ENCODE measurements around the gene SPACA1.

Gene SPACA1

DNA sequence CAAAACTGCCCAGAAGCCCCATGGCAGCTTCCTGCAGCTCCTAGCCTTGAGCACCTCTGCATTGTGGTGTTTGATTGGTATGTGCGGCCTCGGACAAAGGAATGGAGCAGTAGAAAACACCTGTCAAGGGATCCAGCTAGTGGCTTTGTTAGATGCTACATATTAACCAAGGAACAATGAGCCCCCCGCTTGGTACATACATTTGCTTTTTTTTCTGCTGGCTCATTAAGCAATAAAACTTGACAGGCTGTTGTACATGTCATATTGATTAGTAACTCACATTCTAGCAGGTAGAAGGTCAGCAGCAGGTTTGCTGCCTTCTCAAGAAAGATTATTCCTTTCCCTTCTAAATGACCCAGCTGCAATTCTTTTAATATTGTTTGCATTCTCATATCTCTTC, 937 bp downstream of the SPACA1 start:
- no peak for TF ChIP-seq JUND (IDR thresholded peaks at IDR 0.05; ENCODE audit: low read depth)
- in situ Hi-C loops (cut with HindIII; ENCODE audit: low pct_unique_long_range_greater_than_20kb, low sequenced_read_pairs): no loop called here
- DNase-seq (ENCODE audit: low read depth in 1 of 2, low spot score in 1 of 2): no peak

DNA sequence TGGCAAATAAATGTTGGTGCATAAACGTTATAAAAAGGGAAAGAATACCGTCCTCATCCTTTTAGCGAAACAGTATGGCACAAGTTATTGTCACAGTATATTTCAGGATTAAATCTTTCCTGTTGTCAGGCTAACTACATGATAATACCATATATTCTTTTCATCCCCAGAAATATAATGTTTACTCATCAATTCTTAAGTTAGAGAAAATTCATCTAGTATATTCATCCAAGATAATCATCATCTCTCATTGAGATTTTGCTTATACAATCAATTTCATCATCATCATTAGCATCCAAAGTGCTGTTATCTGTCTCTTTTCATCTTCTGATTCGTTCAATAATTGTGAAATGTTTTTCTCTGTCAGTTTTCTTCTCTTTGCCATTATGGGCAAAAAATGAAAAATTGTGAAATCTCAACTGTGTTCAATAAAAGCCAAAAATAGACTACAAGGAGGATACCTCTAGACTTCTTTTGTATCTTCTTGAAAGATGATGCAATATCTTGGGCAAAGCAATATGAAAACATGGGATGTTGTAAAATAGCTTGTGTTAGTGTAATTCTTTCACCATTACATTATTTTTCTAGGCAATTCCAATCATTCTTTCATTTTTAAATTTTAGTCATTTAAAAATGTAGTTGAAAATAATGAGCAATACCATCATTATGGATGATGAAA, 2.6 kb downstream of the SPACA1 start:
- TF ChIP-seq JUND (IDR thresholded peaks at IDR 0.05; ENCODE audit: low read depth): no peak
- DNase-seq (ENCODE audit: low read depth in 1 of 2, low spot score in 1 of 2): no peak
- in situ Hi-C loops (cut with HindIII; ENCODE audit: low pct_unique_long_range_greater_than_20kb, low sequenced_read_pairs): no loop called here

DNA sequence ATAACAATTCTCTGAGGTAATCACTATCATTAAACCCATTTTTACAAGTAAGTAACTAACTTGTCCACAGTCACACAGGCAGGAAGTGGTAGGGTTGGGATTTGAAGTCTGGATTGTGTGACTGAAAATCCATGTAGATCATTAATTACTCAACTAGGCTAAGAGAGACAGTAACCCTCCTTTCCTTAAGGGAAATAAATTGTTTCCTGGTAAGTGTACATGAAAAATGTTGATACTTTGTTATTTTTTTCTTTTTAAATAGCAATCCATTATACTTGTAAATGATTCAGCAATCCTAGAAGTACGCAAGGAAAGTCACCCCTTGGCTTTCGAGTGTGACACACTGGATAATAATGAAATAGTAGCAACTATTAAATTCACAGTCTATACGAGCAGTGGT, 11.6 kb downstream of the SPACA1 start:
- no peak for TF ChIP-seq JUND (IDR thresholded peaks at IDR 0.05; ENCODE audit: low read depth)
- no peak for DNase-seq (ENCODE audit: low read depth in 1 of 2, low spot score in 1 of 2)
- in situ Hi-C loops (cut with HindIII; ENCODE audit: low pct_unique_long_range_greater_than_20kb, low sequenced_read_pairs): no loop called here

DNA sequence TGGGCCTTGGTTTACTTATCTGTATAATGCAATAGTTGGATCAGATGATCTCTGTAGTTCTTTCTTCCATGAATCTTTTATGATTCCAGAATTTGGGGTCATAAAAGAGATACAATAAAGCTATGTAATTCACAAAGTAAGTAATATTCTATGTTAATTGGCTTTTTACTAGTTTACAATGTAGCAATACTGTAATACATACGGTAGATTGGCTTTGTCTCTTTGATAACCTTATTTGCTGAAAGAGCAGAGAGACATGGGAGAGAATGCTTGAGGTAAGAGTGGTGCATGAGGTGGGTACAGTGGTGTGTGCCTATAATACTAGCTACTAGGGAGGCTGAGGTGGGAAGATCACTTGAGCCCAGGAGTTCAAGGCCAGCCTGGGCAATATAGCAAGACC, 14.7 kb downstream of the SPACA1 start:
- TF ChIP-seq JUND (IDR thresholded peaks at IDR 0.05; ENCODE audit: low read depth): no peak
- no peak for DNase-seq (ENCODE audit: low read depth in 1 of 2, low spot score in 1 of 2)
- in situ Hi-C loops (cut with HindIII; ENCODE audit: low pct_unique_long_range_greater_than_20kb, low sequenced_read_pairs): no loop called here

DNA sequence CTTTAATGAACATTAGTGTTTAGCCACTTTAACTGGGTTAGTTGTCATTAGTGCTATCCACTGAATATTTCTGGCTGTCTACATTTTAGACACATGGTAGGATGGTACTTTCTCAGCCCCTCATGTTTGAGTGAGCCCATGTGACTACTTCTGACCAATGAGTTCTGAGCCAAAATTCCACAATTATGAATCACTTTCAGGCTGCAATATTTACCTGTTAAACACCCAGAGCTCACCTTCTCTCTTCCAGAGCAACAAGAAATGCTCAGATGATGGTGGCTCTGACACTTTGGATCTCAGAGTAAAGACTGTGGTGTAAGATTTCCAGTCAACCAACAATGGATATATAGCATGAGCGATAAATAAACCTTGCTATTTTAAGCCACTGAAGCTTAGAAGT, 24.8 kb downstream of the SPACA1 start:
- in situ Hi-C loops (cut with HindIII; ENCODE audit: low pct_unique_long_range_greater_than_20kb, low sequenced_read_pairs): no loop called here
- DNase-seq (ENCODE audit: low read depth in 1 of 2, low spot score in 1 of 2): peak; percentile 2 to 64
- TF ChIP-seq JUND (IDR thresholded peaks at IDR 0.05; ENCODE audit: low read depth): no peak

DNA sequence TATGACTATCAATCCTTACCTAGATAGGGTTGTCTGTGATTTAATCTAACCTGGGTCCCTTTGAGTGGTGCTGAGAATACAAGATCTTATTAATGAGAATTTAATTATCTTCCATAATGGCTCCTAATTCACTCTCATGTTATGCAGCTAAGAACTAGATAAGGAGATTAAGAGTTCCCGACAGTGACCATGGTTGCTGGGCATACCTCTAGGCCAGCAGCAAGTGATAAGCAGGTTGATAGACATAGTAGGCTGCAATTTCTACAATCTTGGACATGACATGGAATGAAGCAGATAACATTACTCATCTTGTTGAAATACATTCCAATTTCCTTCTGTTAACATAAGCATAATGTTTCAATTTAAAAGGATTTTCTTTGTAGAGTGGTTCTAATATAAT, 27.1 kb downstream of the SPACA1 start:
- no peak for TF ChIP-seq JUND (IDR thresholded peaks at IDR 0.05; ENCODE audit: low read depth)
- no peak for DNase-seq (ENCODE audit: low read depth in 1 of 2, low spot score in 1 of 2)
- in situ Hi-C loops (cut with HindIII; ENCODE audit: low pct_unique_long_range_greater_than_20kb, low sequenced_read_pairs): no loop called here

DNA sequence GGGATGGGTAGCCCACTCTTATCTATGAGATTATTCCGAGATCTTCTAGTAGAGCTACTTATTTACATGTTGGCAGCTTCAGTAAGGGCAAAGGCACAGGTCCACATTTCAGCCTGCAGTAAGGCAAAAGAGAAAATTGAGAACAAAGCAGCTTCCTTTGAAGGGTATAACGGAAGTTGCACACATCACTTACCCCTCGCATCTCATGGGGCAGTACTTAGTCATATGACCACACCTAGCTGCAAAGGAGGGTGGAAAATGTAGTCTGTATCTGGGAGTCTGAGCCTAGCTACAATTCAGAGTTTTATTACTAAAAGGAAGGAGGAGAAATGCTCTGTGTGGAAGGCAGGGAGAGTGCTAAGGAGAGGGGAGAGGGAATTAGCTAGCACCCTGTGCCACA, 29.7 kb downstream of the SPACA1 start:
- no peak for DNase-seq (ENCODE audit: low read depth in 1 of 2, low spot score in 1 of 2)
- in situ Hi-C loops (cut with HindIII; ENCODE audit: low pct_unique_long_range_greater_than_20kb, low sequenced_read_pairs): no loop called here
- no peak for TF ChIP-seq JUND (IDR thresholded peaks at IDR 0.05; ENCODE audit: low read depth)

DNA sequence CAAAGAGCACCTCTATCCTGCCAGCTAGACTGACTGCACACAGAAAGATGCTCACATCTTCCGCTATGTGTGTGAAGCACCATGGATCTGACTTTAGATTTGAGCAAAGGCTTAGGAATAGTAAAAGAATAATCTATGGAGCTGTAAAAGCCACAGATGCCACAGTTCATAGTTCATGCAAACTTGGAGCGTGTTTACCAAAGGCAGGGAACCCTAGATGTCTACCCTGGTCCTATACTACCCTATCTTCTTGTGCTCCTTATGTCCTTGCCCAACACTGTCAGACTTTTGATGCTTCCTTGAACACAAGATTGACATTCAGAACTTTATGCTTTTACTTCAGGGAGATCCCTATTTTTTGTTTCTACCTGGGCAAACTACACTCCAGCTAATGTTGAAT, 39.2 kb downstream of the SPACA1 start:
- no peak for TF ChIP-seq JUND (IDR thresholded peaks at IDR 0.05; ENCODE audit: low read depth)
- DNase-seq (ENCODE audit: low read depth in 1 of 2, low spot score in 1 of 2): no peak
- in situ Hi-C loops (cut with HindIII; ENCODE audit: low pct_unique_long_range_greater_than_20kb, low sequenced_read_pairs): no loop called here

DNA sequence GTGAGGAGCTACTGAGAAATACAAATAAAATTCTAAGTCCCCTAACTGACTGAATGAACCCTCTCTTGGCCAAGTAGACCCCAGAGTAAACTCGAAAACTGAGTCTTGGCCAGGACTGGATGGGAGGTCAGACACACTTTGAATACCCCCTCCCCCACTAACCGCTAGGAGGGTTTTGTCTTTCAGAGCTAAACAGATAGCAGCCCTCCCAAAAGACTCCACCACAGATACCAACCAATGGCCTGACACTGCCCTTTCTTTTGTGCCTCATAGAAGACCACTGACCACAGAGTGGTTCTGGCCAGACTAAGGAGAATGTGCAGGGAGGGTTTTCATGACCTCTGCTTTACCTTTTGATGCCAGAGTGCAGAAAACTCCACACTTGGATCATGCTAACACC, 42.1 kb downstream of the SPACA1 start:
- TF ChIP-seq JUND (IDR thresholded peaks at IDR 0.05; ENCODE audit: low read depth): no peak
- DNase-seq (ENCODE audit: low read depth in 1 of 2, low spot score in 1 of 2): no peak
- in situ Hi-C loops (cut with HindIII; ENCODE audit: low pct_unique_long_range_greater_than_20kb, low sequenced_read_pairs): no loop called here

DNA sequence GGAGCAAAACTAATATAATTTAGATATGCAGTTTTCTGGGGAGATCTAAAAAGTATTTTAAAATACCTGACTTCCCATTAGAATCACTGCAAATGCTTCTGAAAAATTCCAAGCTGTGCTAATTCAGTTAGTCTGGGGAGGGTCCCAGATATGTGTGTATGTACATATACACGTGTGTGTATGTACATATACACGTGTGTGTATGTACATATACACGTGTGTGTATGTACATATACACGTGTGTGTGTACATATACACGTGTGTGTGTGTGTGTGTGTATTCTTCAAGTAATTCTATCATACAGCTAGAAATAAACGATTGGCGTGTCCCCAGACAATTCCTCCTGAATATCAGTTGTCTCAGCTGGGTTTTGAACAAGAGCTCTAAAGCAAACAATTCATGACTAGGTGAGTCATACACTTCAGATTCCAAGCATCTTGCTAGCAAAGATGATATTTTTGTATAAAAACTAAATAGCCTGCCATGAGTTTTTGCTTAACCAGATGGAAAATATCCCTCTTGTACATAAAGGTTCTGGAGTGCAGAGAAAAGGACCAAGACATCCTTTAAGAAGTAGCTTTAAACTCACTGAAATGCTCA, 58.2 kb downstream of the SPACA1 start:
- in situ Hi-C loops (cut with HindIII; ENCODE audit: low pct_unique_long_range_greater_than_20kb, low sequenced_read_pairs): no loop called here
- TF ChIP-seq JUND (IDR thresholded peaks at IDR 0.05; ENCODE audit: low read depth): no peak
- DNase-seq (ENCODE audit: low read depth in 1 of 2, low spot score in 1 of 2): no peak

DNA sequence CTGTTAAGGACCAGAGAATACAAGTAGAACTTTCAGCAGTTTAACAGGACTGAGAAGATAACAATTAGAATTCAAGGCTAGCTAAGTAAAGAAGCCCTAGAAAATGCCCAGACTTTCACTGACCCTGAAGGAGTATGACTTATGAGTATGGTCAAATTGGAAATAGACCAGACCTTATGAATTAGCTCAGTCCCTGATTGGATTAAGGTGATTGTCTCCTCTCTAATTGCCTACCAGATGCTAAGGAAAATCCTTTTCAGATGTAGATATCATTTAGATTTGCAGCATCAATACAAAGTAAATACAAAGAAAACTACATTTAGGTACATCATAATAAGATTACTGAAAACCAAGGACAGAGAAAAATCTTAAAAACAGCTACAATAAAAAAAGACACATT, 59.6 kb downstream of the SPACA1 start:
- TF ChIP-seq JUND (IDR thresholded peaks at IDR 0.05; ENCODE audit: low read depth): no peak
- in situ Hi-C loops (cut with HindIII; ENCODE audit: low pct_unique_long_range_greater_than_20kb, low sequenced_read_pairs): no loop called here

DNA sequence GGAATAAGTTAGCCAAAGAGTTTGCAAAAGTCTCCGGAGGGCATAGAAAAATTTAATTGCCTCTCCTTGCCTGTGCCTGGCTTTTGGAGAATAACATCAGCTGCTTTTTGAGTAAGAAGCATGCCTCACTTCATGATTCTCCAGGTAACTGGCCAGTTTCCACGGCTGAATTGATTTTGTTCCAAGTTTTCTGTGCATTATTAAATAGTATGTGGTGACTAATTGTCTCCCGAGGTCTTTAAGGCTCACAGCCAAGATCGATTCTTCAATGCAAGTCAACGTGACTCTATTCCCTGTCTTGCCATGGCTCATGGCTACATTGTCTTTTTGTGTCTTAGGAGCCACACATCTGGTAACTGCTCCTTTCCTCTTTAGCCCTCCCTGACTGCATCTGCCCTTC, 64.3 kb downstream of the SPACA1 start:
- in situ Hi-C loops (cut with HindIII; ENCODE audit: low pct_unique_long_range_greater_than_20kb, low sequenced_read_pairs): no loop called here
- DNase-seq (ENCODE audit: low read depth in 1 of 2, low spot score in 1 of 2): no peak
- no peak for TF ChIP-seq JUND (IDR thresholded peaks at IDR 0.05; ENCODE audit: low read depth)

More for the DNA sequence above, 59.6 kb downstream of the SPACA1 start:
- no peak for DNase-seq (ENCODE audit: low read depth in 1 of 2, low spot score in 1 of 2)

DNA sequence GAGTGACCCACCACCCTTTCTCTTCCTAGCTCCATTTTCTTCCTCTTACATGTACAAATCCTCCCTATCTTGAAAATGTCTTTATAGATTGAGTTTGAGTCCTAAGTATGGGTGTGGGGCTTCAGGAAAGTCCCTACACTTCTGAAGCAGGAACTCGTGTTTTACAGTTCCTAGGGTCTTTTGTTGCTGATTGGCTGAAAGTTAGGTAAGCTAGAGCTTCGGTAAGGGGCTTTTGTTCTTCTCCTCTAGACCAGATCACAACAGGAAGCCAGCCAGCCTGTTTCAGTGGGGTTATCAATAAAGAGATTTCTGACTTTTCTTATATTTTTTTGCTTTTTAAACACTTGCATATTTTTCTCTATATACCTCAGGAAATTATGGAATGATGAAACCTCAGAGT, 67.2 kb downstream of the SPACA1 start:
- in situ Hi-C loops (cut with HindIII; ENCODE audit: low pct_unique_long_range_greater_than_20kb, low sequenced_read_pairs): no loop called here
- no peak for TF ChIP-seq JUND (IDR thresholded peaks at IDR 0.05; ENCODE audit: low read depth)
- DNase-seq (ENCODE audit: low read depth in 1 of 2, low spot score in 1 of 2): no peak

DNA sequence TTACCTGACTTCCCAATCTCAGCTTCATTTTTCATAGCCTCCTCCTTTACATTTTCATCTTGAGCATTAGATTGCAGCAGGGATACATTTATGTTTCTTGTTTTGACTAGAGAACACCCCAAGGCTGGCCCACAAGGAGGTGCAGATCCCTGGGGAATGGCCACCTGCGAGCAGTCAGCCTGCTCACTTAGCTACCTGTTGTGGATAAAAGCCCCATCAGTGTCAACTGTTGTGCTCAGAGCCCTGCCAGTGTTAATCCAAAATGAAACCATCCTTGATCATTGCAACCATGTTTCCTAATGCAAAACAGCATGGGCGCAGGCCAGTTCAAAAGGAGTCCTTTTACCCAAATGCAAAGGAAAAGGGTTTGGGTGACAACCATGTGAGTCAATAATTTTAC, 67.7 kb downstream of the SPACA1 start:
- in situ Hi-C loops (cut with HindIII; ENCODE audit: low pct_unique_long_range_greater_than_20kb, low sequenced_read_pairs): no loop called here
- TF ChIP-seq JUND (IDR thresholded peaks at IDR 0.05; ENCODE audit: low read depth): no peak
- DNase-seq (ENCODE audit: low read depth in 1 of 2, low spot score in 1 of 2): no peak

All from T47D (cell line).